HG02610 (cell line): ENCODE results near the gene SUFU.

Experiments
- ATAC-seq: cut with Tn5 transposase; IDR thresholded peaks from one replicate; pipeline ENCODE4 v1.9.1; 2021; ENCODE audit warnings: mild to moderate bottlenecking, moderate library complexity; ENCODE audit not compliant: unreplicated experiment

Gene SUFU

DNA sequence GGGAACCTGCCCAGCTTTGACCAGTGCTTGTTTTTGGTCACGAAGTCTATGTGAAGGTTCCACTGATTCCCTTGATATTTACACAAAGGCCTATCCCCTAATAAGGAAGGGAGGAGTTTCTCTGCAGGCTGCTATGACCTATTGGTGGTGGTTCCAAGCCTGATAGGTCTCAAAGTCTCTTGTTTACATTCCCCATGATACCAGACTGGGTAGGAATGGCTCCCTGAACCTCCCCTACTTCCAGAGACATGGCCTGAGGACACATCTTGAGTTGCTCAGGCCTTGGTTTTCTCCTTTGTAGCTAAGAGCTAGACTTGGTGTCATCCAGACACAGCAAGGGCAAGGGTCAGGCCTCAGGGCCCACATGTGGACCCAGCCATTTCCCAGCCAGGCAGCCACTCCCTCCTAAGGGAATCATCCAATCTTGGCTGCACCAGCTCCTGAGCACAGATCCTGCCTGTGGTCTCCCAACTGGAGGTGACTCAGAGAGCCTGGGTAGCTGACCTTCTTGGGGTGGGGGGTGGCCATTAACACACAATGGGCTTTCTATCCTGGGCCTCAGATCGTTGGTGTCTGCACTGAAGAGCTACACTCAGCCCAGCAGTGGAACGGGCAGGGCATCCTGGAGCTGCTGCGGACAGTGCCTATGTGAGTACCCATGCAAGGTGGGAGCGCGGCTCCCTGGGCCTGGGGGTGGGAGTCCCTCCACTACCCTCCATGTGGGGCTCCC lies 89.5 kb downstream of the SUFU start:
- ATAC-seq = no peak

DNA sequence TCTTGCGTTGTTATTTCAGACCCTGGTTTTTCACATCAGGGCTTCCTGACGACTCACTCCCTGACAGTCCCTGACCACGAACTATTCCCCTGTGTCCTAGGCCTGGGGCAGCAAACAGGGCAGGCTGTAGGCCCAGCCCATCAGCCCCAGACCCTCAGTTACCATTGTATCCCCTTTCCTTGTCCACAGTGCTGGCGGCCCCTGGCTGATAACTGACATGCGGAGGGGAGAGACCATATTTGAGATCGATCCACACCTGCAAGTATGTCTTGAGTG lies 90.0 kb downstream of the SUFU start:
- no peak for ATAC-seq

DNA sequence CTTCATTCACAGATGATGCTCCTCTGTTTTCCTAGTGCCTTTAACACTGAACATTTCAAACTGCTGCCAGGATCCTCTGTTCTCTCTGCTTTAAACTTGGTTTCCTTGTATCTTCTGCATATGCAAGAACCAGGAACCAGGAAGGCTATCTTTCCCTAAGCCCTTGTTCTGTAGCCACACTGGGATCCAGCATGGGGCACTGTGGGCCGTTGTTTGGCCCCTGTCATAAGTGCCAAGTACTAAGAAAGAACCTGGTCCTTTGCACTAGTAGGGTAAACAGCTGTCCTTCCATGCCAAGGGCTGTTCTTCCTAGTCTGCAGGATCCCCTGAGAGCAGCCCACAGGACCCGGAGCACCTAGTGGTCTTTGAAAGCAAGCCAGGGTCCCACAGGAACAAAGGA lies 91.5 kb downstream of the SUFU start:
- ATAC-seq = no peak

DNA sequence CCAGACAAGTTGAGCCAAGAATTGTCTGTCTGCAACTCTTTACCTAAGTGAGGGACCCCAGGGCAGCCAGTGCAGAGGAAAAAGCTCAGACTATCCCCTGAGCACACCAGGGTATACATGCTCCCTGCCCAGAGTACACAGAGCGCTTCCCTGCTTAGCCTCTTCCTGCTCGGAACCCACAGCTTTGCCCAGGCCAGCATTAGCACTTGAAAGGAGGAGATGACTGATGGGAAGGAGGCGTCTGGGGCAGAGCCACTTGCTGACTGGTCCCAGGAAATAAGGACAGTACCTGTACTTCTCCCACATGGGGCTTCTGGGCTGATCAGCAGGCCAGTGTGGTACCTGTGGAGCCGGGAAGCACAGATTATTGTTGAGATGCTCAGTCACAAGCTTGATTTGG lies 92.1 kb downstream of the SUFU start:
- ATAC-seq = no peak

DNA sequence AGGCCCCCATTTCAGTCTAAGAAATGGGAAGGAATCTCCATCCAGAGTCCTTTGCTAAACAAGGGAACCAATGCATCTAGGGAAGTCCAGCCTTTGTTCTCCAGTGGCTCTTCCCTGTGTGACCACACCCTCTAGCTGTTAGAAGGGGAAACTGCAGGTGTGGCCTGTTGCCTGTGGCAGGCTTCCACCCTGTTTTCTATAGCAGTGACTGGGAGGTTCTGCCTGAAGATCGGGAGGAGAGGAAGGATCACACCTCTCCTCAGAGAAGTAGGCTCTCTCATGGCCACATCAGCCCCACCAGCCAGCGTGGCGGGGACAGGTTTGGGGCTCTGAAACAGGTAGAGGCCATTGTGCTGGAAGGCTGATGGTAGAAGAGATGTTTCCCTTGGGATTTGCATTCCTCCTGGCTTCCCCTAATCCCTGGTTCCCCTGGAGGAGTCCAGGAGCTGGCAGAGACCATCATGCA lies 92.8 kb downstream of the SUFU start:
- ATAC-seq = no peak

DNA sequence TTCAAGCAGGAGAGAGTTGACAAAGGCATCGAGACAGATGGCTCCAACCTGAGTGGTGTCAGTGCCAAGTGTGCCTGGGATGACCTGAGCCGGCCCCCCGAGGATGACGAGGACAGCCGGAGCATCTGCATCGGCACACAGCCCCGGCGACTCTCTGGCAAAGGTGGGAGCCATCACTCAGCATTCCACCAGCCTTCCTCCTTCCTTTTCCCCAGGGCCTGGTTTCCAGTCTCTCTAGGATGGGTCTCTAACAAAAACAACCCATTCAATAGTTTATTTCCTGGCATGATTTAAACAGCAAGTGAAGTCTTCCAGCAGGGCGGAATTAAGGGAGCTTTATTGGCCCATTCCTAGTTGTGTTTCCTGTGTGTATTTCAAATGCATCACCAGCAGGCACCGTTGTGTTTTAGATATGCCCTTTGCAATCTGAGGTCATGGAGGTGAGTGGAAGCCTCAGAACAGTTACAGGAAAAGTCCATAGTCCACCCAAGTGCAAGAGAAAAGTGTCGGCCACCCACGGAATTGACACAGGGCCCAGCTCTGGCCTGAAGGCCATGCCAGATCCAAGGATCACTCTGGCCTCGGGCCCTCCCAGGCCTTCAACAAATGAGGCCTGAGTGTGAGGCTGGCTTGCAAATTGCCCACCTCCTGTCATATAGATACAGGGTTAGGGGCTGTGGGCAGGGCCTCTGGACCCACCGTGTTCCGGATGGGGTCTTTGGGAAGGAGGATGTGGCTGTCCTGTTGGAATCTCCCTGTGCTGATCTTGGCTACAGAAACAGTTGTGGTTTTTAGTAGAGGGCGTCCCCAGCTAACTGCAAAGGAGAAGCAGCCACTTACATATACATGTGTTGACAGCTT lies 93.6 kb downstream of the SUFU start:
- no peak for ATAC-seq

DNA sequence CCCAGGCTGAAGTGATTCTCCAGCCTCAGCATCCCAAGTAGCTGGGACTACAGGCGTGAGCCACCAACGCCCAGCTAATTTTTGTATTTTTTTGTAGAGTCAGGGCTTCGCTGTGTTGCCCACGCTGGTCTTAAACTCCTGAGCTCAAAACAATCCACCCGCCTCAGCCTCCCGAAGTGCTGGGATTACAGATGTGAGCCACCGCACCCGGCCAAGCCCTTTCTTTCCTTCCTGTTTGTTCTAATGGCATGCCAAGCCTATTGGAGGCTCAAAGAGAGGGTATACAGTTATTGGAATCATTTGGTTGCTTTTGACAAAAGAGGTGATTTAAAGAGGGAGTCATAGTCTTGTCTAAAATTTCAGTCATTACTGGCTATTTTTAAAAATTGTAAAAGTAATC lies 94.5 kb downstream of the SUFU start:
- ATAC-seq = no peak

DNA sequence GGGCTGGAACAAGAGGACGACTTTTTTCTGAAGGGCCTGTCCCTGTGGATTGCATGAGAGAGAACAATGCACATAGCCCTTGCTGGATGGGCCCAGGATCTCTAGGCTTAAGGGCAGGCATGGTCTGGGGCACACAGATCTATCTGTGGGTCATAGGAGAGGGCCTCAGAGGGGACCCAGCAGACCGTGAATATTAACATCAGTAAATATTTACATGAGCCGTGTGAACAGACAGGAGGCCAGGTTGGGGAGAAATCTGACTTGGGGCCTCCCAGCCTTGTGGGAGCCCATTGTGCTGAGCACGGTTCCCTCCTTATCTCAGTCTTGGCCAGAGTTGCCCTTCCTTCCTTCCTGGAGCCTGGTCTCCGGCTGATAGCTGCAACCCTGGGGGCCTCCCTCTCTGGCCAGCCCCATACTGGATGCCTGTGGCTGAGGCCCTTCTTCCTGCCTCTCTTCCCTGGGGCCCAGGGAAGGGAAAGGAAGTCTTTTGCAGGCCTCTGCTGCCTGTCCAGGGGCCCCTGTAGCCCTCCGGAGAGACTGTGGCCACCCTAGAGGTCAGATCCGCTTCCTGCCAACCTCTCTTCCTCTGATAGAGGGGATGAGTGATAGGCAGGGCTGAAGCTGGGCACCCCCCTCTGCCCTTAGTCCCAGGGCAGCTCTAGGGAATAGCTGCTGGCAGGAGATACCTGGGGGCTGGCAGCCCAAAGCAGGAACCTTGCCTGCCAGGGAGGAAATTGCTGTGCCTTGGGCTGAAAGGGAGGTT lies 96.0 kb downstream of the SUFU start:
- no peak for ATAC-seq

DNA sequence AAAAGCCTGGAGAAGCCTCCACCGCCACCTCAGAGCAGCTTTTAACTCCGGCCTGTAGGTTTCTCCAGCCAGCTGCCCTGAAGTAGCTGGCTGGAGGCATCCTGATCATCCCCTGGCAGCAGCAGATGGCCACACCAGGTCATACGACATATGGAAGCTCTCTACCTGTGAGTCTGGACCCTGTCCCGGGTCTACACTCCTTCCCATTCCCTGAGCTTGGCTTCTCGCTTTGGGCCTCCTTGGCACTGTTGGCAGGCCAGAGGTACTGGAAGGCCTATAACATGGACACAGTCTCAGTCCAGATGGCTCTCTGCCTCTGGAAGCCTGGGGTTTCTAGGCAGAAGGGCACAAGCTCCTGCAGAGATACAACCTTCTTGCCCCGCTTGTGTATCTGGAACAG lies 97.0 kb downstream of the SUFU start:
- ATAC-seq = no peak

DNA sequence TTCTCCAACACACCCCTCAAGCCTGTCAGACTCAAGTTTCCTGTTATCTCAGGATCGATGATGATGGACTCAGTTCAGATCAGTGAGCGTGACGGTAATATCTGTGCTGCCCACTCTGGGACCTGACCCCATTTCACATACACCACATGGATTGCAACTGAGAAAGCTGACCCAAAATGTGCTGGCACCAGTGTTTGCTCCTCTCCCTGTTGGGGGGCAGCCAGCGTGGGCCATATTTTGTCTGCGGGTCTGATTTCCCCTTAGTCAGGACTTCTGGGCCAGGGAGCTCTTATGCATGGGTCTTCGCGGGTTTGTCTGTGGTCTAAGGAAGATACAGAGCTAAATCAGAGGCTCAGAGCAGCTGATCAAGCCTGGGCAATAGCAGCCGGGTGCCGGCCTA lies 97.9 kb downstream of the SUFU start:
- ATAC-seq = no peak

DNA sequence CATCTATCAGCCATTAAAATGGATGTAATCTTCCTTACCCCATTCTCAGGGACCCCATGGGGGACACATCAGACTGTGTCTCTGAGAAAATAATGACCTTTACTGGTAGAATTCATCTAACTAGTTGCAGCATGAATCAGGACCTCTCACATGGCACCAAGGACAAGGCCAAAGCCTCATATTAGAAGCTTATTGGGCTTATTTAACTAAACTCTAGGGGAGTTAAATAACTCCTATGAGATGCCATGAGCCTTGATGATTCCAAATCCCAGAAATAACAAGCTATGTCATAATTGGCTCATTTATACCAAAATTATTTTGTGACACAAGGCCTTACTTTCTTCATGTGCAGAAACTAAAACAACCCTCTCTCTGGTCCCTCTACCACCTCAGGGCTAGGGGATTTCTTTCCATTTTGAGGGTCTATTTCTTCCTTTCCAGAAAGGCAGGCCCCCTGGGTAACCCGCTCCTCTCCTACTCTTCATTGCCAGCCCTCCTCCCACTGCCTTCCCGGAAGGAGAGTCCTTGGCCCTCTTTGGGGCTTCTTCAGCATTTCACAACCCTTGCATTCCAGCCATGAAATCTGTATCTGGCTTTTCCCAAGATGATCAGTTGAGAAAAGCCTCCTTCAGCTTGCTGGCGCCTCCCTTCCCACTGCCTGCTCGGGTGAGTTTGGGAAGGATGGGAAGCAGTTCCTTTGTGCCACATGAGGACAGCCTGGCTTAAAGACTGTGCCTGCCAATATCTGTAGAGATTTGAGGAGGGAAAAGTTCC lies 98.7 kb downstream of the SUFU start:
- no peak for ATAC-seq

DNA sequence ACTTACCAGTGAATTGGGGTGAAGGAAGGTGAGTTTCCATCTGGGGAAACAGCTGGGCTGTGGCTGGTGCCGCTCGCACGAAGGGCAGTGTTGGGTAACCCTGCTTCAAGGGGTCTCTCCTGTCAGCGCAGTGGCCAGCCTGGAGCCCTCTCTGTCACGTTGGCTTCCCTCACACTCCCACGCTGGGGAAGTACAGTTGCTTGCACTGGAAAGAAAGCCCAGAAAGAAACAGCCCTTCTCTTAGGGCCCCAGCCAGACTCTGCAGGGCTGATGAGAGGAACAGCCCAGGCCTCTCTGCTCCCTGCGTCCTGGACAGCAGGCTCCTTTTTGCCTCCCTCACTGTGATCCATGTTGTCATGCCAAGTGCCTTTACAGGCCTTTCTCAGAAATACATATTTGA lies 100.2 kb downstream of the SUFU start:
- no peak for ATAC-seq

DNA sequence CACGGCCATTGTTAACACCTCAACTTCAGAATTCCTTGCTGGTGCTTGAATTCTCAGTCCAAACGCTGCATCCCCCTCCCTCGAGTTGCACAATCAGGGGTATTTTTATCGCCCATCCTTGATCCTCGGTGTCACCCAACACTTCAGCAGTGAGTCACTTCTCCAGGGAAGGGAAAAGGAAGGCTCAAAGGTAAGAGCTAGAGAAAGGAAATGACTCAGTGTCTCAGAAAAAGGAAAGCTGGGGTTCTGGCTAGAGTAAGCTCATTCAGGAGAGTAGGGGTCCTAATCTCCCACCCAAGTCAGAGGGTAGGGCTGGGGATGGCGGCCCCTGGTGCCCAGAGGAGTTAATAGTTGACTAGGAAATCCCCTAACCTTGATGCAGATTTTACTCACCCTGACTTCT lies 100.7 kb downstream of the SUFU start:
- ATAC-seq = no peak

DNA sequence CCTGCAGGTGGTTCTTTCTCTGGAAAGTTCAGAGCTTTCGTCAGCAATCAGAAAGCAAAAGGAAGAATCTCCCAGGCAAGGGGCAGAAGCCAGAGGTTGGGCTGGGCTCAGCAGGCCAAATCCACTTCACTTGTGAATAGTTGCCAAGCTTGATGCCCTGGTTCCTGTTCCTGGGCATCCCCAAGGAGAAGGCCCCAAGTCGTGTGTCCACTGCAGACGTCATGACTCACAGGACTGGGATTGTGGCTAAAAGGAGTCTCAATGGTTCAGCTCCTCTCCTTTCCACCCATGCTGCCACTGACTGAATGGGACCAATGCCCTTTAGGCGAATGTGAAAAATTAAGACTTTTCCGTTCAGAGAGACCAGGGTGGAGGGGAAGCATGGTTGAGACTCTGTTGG lies 101.9 kb downstream of the SUFU start:
- no peak for ATAC-seq

DNA sequence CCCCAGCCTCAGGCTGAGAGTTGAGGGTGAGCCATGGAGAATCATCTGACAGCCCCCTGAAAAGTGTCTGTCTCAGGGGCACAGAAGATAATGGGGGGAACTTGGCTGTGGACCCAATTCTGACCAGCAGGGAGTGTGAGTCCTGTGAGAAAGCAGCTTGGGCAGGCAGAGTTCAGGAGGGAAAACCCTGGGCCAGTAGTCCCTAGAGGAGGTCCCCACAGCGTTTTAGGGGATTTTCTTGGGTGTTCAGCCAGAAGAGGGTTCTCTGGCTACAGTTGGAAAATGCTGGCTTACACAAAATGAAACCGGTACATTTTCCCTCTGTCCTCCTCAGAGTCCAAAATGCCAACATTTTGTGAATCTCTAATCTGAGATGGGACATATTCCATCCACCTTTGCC lies 104.7 kb downstream of the SUFU start:
- ATAC-seq = peak; percentile 65

DNA sequence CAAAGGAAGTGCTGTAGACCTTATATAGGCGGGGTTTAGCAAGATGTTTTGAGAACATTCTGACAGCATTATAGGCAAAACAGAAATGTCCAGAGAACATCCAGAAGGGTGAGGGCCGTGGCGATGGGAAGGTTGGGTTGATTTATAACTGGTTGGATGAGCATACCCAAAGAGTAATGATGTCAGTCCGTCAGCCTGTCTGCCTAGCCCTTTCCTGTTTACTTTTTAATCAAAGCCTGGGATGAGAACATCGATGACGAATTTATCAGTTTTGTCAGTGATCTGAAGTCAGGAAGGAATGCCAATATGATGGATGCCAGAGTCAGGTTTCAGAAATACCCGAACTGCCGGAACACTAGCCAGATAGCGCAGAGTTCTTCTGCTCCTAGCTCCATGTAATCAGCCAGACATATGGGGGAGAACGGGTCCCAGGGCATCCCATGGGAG lies 106.7 kb downstream of the SUFU start:
- no peak for ATAC-seq

DNA sequence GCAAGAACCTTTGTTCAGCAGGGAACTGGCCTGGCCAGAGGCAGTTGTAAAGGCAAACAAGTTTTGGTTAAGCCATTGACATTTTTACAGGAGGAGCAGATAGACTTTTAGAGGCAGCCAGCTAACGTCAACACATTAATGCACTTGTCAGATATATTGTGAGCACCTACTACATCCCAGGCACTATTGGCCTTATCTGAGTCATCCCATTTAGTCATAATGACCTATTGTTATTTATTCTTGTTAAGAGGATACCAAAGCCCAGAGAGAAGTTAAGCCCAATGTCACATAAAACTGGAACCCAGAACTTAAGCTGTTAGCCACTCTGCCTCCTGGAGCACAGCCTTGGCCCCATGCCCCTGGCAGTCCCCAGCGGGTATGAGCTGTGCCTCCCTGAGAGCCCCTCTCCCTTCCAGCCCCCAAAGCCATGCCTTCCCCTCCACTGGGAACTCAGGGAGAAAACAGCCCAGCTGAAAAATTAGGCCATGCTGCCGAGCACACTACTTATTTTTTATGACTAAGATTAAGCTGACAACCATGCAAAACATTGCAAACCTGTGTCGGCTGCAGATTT lies 107.8 kb downstream of the SUFU start:
- ATAC-seq = no peak

DNA sequence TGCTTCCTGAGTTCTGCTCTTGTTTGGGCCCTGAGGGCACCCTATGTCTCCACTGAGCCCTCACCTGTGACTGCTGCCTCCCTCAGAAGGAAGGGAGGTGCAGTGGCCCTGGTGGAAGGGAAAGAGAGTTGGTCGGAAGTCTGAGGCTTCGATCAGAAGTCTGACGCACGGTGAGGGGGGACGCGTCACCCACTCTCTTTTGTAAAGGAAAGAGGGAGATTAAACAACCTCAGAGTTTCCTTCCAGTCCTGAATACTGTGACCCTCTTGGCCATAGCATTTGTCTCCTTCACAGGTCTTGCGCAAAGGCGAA lies 109.1 kb downstream of the SUFU start:
- ATAC-seq = no peak

DNA sequence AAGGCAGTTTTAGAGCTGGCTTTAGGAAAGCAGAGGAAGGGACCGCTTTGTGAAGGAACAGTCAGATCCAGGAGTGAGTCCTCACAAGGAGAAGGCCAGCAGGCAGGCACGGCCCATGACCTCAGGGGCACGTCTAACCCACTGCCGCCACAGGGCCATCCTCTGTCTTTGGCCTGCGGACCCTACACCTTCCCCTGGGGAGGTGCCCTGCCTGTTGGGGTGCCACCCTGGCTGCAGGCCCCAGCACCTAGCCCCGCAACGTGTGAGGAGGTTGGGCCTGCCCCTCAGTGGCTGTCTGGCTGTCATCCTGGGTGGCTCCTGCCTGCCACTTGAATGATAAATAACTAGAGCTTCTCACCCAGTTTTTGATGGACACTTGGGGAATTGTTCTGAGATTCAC lies 109.5 kb downstream of the SUFU start:
- no peak for ATAC-seq

DNA sequence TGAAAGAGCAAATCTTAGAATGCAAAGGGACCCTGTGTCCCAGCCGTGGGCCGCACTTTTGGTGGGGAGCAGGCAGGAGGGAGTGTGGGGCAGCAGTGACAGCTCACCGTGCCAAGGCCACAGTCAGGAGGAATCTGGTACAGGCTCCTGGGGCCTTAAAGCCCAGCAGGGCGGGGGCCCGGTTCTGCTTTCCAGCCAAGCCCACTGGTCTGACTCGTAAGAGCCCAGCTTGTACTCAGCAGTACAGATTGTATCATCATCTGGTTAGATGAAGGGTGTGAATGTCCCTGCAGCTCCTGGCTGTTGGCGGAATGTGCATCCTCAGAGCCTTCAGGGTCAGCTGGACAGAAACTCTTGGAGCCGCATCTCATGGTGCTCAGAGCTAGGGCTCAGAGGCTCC lies 110.0 kb downstream of the SUFU start:
- no peak for ATAC-seq

DNA sequence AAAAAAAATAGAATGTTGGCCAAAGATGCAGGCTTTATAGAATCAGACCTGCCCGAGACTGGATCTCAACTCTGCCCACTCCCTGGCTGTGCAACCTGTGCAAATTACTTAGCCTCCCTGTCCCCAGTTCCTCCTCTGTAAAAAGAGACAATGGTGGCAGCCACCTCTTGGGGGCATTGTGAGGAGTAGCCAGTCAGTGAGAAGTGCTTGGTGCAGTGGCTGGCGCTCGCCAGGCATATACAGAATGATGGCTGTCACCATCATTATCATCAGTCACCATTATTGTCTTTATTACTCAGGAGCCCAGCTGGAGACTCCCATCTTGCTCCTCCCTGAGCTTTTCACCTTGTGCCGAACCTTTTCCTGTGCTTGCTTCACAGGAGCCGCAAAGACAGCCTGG lies 111.1 kb downstream of the SUFU start:
- no peak for ATAC-seq
